Measurements from ENCODE around the gene ARID3A. TPM values are rescaled to one million over a fixed set of nuclear protein-coding genes. Genes with fewer than 3 reads are reported as not detected.

ARID3A gene
- total RNA-seq, 1 experiment from 2014 or later: 28.9 TPM

DNA sequence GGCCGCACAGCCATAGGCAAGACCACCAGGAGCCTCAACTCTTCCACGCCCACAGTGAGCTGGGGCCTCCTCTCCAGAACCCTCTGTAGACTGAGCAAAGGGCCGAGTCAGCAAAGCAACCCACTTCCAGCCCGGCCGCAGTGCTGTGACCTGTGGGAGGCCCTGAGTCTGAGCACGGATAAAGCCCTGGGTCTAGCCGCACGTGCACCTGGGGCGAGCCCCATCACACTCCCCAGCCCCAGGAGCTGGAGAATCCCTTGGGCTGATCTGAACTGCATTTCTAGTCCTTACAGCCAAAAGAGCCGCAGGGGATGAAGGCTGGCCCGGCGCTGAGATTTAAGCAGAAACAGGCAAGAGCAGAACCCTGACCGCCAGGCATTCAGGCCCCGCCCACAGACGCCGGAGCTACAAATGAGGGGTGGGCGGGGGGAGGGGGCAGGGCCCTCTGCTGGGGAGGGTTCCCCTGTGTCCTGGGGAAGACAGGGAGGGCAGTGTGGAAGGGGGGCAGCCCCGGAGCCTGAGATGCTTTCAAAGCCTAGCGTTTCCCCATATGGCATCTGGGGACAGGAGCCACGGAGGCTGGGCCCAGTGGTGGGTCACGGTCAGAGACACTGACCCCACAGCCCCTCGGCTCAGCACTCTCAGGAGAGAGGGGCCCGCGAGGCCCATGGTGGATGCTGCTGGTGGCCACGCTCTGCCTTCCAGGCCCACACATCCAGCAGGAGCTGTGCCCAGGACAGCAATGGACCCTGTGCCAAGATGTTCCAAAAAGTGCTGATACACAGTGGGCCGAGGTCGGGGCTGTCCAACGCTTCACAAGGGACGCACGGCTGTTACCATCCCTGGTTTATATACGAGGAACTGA, 90.2 kb downstream of the ARID3A start:
- peak overlapping the region; percentile 44; the same call in 1 of the 2 replicates for H3K27ac ChIP-seq (ENCODE audit: low read length)
- H3K4me1 ChIP-seq (ENCODE audit: control insufficient read depth, insufficient read depth, low read length): peaks cover 20% of the 10 kb centered on the region
- TF ChIP-seq POLR2AphosphoS5 (IDR thresholded peaks at IDR 0.05; ENCODE audit: low read depth, low read length) (no peak), TCF7L2 (IDR thresholded peaks at IDR 0.05; ENCODE audit: low read depth, low read length) (no peak), SIN3A (IDR thresholded peaks at IDR 0.05; ENCODE audit: borderline replicate concordance, insufficient read depth, low read depth, low read length) (no peak)
- TF ChIP-seq, protein P1, sequence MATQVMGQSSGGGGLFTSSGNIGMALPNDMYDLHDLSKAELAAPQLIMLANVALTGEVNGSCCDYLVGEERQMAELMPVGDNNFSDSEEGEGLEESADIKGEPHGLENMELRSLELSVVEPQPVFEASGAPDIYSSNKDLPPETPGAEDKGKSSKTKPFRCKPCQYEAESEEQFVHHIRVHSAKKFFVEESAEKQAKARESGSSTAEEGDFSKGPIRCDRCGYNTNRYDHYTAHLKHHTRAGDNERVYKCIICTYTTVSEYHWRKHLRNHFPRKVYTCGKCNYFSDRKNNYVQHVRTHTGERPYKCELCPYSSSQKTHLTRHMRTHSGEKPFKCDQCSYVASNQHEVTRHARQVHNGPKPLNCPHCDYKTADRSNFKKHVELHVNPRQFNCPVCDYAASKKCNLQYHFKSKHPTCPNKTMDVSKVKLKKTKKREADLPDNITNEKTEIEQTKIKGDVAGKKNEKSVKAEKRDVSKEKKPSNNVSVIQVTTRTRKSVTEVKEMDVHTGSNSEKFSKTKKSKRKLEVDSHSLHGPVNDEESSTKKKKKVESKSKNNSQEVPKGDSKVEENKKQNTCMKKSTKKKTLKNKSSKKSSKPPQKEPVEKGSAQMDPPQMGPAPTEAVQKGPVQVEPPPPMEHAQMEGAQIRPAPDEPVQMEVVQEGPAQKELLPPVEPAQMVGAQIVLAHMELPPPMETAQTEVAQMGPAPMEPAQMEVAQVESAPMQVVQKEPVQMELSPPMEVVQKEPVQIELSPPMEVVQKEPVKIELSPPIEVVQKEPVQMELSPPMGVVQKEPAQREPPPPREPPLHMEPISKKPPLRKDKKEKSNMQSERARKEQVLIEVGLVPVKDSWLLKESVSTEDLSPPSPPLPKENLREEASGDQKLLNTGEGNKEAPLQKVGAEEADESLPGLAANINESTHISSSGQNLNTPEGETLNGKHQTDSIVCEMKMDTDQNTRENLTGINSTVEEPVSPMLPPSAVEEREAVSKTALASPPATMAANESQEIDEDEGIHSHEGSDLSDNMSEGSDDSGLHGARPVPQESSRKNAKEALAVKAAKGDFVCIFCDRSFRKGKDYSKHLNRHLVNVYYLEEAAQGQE (IDR thresholded peaks at IDR 0.05; ENCODE audit: insufficient read depth in 1 of 2, low read depth in 2 of 2, low read length in 1 of 2): no peak
- TF ChIP-seq, protein P2, sequence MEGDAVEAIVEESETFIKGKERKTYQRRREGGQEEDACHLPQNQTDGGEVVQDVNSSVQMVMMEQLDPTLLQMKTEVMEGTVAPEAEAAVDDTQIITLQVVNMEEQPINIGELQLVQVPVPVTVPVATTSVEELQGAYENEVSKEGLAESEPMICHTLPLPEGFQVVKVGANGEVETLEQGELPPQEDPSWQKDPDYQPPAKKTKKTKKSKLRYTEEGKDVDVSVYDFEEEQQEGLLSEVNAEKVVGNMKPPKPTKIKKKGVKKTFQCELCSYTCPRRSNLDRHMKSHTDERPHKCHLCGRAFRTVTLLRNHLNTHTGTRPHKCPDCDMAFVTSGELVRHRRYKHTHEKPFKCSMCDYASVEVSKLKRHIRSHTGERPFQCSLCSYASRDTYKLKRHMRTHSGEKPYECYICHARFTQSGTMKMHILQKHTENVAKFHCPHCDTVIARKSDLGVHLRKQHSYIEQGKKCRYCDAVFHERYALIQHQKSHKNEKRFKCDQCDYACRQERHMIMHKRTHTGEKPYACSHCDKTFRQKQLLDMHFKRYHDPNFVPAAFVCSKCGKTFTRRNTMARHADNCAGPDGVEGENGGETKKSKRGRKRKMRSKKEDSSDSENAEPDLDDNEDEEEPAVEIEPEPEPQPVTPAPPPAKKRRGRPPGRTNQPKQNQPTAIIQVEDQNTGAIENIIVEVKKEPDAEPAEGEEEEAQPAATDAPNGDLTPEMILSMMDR (IDR thresholded peaks at IDR 0.05): no peak
- no peak overlapping the region for H3K4me3 ChIP-seq (ENCODE audit: low read depth in 2 of 2, low read length in 2 of 2)
- ChIA-PET CTCF (interaction anchor here (0.6 kb wide), 1 partner anchor 167 kb away, joined by 13 read pairs; no protein-coding TSS in a partner anchor), POLR2A (interaction anchor here (0.5 to 0.8 kb wide), 2 partner anchors 10 to 89 kb away, joined by 3 to 4 read pairs; partner anchors contain the start of gene CNN2)
- intact Hi-C loops (cut with micrococcal nuclease; ENCODE audit: unreplicated experiment) (no loop called here), in situ Hi-C loops (cut with HindIII; ENCODE audit: low pct_unique_long_range_greater_than_20kb, low sequenced_read_pairs) (no loop called here)
- H3K27me3 ChIP-seq (ENCODE audit: control insufficient read depth, insufficient read depth, low read length): no peaks in the 10 kb centered on the region
- no peaks in the 10 kb centered on the region; the same call in 1 of the 2 replicates for H3K36me3 ChIP-seq (ENCODE audit: control insufficient read depth, insufficient read depth, low read length)
- H3K9me3 ChIP-seq (ENCODE audit: control insufficient read depth, insufficient read depth, low read depth, low read length): no peaks in the 10 kb centered on the region
- ATAC-seq (no peak), DNase-seq (ENCODE audit: low read depth, low spot score) (no peak)
- BruUV-seq (replicated peaks): no TSS peak

- Histone ChIP-seq H3K27ac (ENCODE audit: low read length) (peak overlapping the region; percentile 44; the same call in 1 of the 2 replicates), H3K9me3 (ENCODE audit: control insufficient read depth, insufficient read depth, low read depth, low read length) (no peaks in the 10 kb centered on the region), H3K4me3 (ENCODE audit: low read depth in 2 of 2, low read length in 2 of 2) (no peak overlapping the region), H3K27me3 (ENCODE audit: control insufficient read depth, insufficient read depth, low read length) (no peaks in the 10 kb centered on the region), H3K36me3 (ENCODE audit: control insufficient read depth, insufficient read depth, low read length) (no peaks in the 10 kb centered on the region; the same call in 1 of the 2 replicates), H3K4me1 (ENCODE audit: control insufficient read depth, insufficient read depth, low read length) (peaks cover 20% of the 10 kb centered on the region)
- ATAC-seq (peak; percentile 24), DNase-seq (ENCODE audit: low read depth, low spot score) (no peak)
- POLR2A ChIA-PET: interaction anchor here (0.8 kb wide), 1 partner anchor 10 kb away, joined by 4 read pairs; the partner anchor contains the start of gene CNN2
- CTCF ChIA-PET: interaction anchor here (0.6 kb wide), 1 partner anchor 167 kb away, joined by 13 read pairs; no protein-coding TSS in a partner anchor
- in situ Hi-C loops (cut with HindIII; ENCODE audit: low pct_unique_long_range_greater_than_20kb, low sequenced_read_pairs): no loop called here
- intact Hi-C loops (cut with micrococcal nuclease; ENCODE audit: unreplicated experiment): no loop called here
- no TSS peak for BruUV-seq (replicated peaks)
- TF ChIP-seq, protein P2 (IDR thresholded peaks at IDR 0.05): no peak
- TF ChIP-seq SIN3A (IDR thresholded peaks at IDR 0.05; ENCODE audit: borderline replicate concordance, insufficient read depth, low read depth, low read length) (no peak), POLR2AphosphoS5 (IDR thresholded peaks at IDR 0.05; ENCODE audit: low read depth, low read length) (no peak), TCF7L2 (IDR thresholded peaks at IDR 0.05; ENCODE audit: low read depth, low read length) (no peak)
- TF ChIP-seq, protein P1 (IDR thresholded peaks at IDR 0.05; ENCODE audit: insufficient read depth in 1 of 2, low read depth in 2 of 2, low read length in 1 of 2): no peak
Observed at GRCh38 chr19:1016647-1017114, 90.8 kb downstream of the ARID3A start.

All from Panc1 (cell line).